Activated CD4-positive, alpha-beta T cell treated with anti-CD3 and anti-CD28 coated beads for 36 hours (primary cell): Measurements from ENCODE around the gene F8. TPM values are rescaled to one million over a fixed set of nuclear protein-coding genes. Genes with fewer than 3 reads are reported as not detected.

Experiments
- ATAC-seq: fragments of 200-7000 bp; cut with Tn5 transposase; one replicate; pipeline ENCODE4 v1.10.0; 2021; ENCODE audit warnings: mild to moderate bottlenecking, moderate library complexity
- CTCF ChIA-PET: fragments of 350-600 bp; sonication (Branson Sonifier 250); formaldehyde crosslinking; loops from one replicate; lab custom pipeline; 2021; ENCODE audit warnings: antibody characterized with exemption; lab: Charles Lee
- POLR2A ChIA-PET: fragments of 350-600 bp; sonication (Branson Sonifier 250); formaldehyde crosslinking; loops from one replicate; lab custom pipeline; 2021; ENCODE audit warnings: antibody characterized with exemption, inconsistent platforms; lab: Charles Lee
- DNase-seq: peaks from one replicate; pipeline ENCODE4 v3.0.0-alpha.2; 2020
- H3K27ac Mint-ChIP-seq: one replicate; pipeline ENCODE4 v1.8.0; 2021; ENCODE audit warnings: mixed read lengths
- H3K27me3 Mint-ChIP-seq: one replicate; pipeline ENCODE4 v1.8.0; 2021; ENCODE audit warnings: mixed read lengths
- H3K36me3 Mint-ChIP-seq: one replicate; pipeline ENCODE4 v1.8.0; 2021; ENCODE audit warnings: low read depth, mixed read lengths
- H3K4me1 Mint-ChIP-seq: one replicate; pipeline ENCODE4 v1.8.0; 2021; ENCODE audit warnings: mixed read lengths
- H3K4me3 Mint-ChIP-seq: one replicate; pipeline ENCODE4 v1.8.0; 2021; ENCODE audit warnings: mild to moderate bottlenecking, moderate library complexity, mixed read lengths
- H3K9me3 Mint-ChIP-seq: one replicate; pipeline ENCODE4 v1.8.0; 2021; ENCODE audit warnings: low read depth, mixed read lengths
- intact Hi-C, 2 experiments: fragments of 100-400 bp; cut with DNase I in 1 of 2; cut with micrococcal nuclease in 1 of 2; formaldehyde crosslinking; loops; one replicate each; pipeline versions ENCODE4 v1.14.2 to v1.15.1; 2022 to 2024; cut with DNase I, micrococcal nuclease
- total RNA-seq, 2 experiments: library from RNA; stranded (reverse); gene quantifications; one replicate each; pipeline ENCODE4 v1.2.3, GENCODE V29; 2021

F8 gene
- 1 to 10 TPM; 5.4 to 6.3 TPM for total RNA-seq

- Mint-ChIP-seq H3K4me1 (no peaks in the 10 kb centered on the region), H3K27me3 (no peaks in the 10 kb centered on the region), H3K27ac (no peak within 1 kb of the TSS), H3K9me3 (no peaks in the 10 kb centered on the region), H3K4me3 (no peak within 1 kb of the TSS), H3K36me3 (no peaks in the 10 kb centered on the region)
- CTCF ChIA-PET = no interaction called here
- DNase-seq (no peak), ATAC-seq (no peak)
- POLR2A ChIA-PET = no interaction called here
- intact Hi-C loops = loop anchor here in 1 of 2 experiments (10.0 kb wide), 1 partner anchor 218 kb away; the partner anchor contains the start of gene MPP1
Measured at GRCh38 chrX:155022585-155022984, at the start of gene F8. F8 (minus strand) TSS chrX:155022723; CDS start chrX:155022552, 171 bp downstream.

- ChIA-PET CTCF (interaction anchor here (1.2 kb wide), 1 partner anchor 15 kb away, joined by 6 read pairs; no protein-coding TSS in a partner anchor), POLR2A (no interaction called here)
- Mint-ChIP-seq H3K9me3 (no peaks in the 10 kb centered on the region), H3K36me3 (peaks cover 29% of the 10 kb centered on the region), H3K27ac (peak overlapping the region; percentile 93), H3K27me3 (no peaks in the 10 kb centered on the region), H3K4me1 (peaks cover 53% of the 10 kb centered on the region), H3K4me3 (peak overlapping the region; percentile 90)
- DNase-seq (no peak), ATAC-seq (no peak)
- intact Hi-C loops = loop anchor here (1.0 to 10.0 kb wide), 11 partner anchors 15 to 1599 kb away; partner anchors contain the start of genes VBP1 (in 2 of the 2), DKC1 (in 1 of the 2), FUNDC2 (in 1 of the 2) and HAUS7 (in 1 of the 2)
Measured at GRCh38 chrX:155071694-155072280, 49.3 kb upstream of the F8 start.

DNA sequence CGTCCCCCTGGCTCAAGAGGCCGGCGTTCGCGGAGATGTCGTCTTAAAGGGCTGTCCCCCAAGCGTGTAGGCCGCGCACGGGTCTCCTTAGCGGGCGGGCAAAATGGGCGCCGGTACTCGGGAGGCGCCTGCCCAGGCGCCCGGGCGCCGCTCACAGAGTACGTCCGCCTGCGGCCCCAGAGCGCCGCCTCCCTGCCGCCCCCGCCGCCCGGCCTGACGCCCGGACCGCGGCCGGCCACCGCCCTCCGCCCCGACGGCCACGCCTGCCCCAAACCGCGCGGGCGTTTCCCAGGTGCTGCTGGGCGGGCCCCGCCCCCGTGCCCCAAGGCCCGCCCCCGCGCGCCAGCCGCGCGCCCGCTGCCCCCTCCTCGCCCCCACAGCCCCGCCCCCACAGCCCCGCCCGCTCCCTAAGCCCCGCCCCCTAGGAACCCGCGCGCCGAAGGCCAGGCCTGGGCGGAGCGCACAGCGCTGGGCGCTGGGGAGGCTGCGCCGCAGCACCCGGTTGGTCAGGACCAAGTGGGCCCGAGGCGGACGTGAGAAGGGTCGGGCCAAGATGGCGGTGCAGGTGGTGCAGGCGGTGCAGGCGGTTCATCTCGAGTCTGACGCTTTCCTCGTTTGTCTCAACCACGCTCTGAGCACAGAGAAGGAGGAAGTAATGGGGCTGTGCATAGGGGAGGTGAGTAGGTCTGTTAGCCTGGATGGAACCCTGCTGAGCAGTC, 48.6 kb upstream of the F8 start, which contains the start of the genes BRCC3, CMC4 and MTCP1:
BRCC3 (plus strand) TSS at position 534 of the 719 bp plus-strand sequence; CDS start at position 554, 20 bp downstream.
CMC4 (minus strand) TSS at position 162 of the 719 bp plus-strand sequence. CDS start 7,113 bp downstream, outside the sequence.
MTCP1 (minus strand) TSS at position 162 of the 719 bp plus-strand sequence. CDS start 5,126 bp downstream, outside the sequence.
- Mint-ChIP-seq H3K27me3 (no peaks in the 10 kb centered on the region), H3K27ac (peak within 1 kb of the TSS; percentile 93), H3K4me1 (peaks cover 53% of the 10 kb centered on the region), H3K9me3 (no peaks in the 10 kb centered on the region), H3K4me3 (peak within 1 kb of the TSS; percentile 90), H3K36me3 (peaks cover 29% of the 10 kb centered on the region)
- intact Hi-C loops = loop anchor here (1.0 to 10.0 kb wide), 11 partner anchors 14 to 1599 kb away; partner anchors contain the start of genes VBP1 (in 2 of the 2), DKC1 (in 1 of the 2), FUNDC2 (in 1 of the 2) and HAUS7 (in 1 of the 2)
- ATAC-seq (peak; percentile 93), DNase-seq (peak; percentile 87)
- CTCF ChIA-PET = interaction anchor here (1.2 to 1.4 kb wide), 2 partner anchors 14 to 78 kb away, joined by 3 to 6 read pairs; no protein-coding TSS in a partner anchor
- POLR2A ChIA-PET = no interaction called here

- H3K9me3 Mint-ChIP-seq = no peaks in the 10 kb centered on the region
- CTCF ChIA-PET = interaction anchor here (0.6 to 1.4 kb wide), 3 partner anchors 14 to 698 kb away, joined by 3 to 6 read pairs (median 3); no protein-coding TSS in a partner anchor
- intact Hi-C loops = loop anchor here (2.0 to 10.0 kb wide), 7 partner anchors 14 to 1598 kb away; partner anchors contain the start of genes DKC1 (in 1 of the 2), FUNDC2 (in 1 of the 2), HAUS7 (in 1 of the 2) and RAB39B (in 1 of the 2)
- POLR2A ChIA-PET = no interaction called here
- no peaks in the 10 kb centered on the region for H3K27me3 Mint-ChIP-seq
- peak overlapping the region; percentile 81 for H3K4me3 Mint-ChIP-seq
- peak overlapping the region; percentile 87 for H3K27ac Mint-ChIP-seq
- peaks cover 53% of the 10 kb centered on the region for H3K4me1 Mint-ChIP-seq
- ATAC-seq = peak; percentile 3
- no peak for DNase-seq
- peaks cover 29% of the 10 kb centered on the region for H3K36me3 Mint-ChIP-seq
Measured at GRCh38 chrX:155070663-155070974, 48.1 kb upstream of the F8 start.

DNA sequence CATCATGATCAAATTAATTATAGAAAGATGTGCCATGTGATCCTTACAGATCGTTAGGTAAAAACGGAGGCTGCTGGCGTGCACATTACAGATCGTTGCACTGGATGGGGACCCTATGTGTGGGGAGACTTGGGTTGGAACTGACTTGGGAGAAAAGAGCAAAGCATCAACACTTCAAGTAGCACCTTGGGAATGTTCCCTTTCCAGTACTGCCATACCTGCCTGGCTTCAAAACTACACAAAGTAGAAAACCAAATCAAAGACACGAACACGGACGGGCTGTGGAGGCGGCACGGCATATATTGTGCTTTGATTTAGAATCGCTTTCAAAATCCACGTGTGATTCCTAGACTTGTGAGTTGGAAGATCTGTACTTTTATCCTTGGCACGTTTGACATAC, 47.5 kb upstream of the F8 start:
- peaks cover 53% of the 10 kb centered on the region for H3K4me1 Mint-ChIP-seq
- H3K4me3 Mint-ChIP-seq = peak overlapping the region; percentile 81
- DNase-seq (peak; percentile 8), ATAC-seq (no peak)
- peak overlapping the region; percentile 87 for H3K27ac Mint-ChIP-seq
- no peaks in the 10 kb centered on the region for H3K9me3 Mint-ChIP-seq
- H3K36me3 Mint-ChIP-seq = peaks cover 23% of the 10 kb centered on the region
- POLR2A ChIA-PET = no interaction called here
- CTCF ChIA-PET = interaction anchor here (0.6 to 1.4 kb wide), 4 partner anchors 13 to 697 kb away, joined by 3 to 6 read pairs (median 3); no protein-coding TSS in a partner anchor
- no peaks in the 10 kb centered on the region for H3K27me3 Mint-ChIP-seq
- intact Hi-C loops = loop anchor here (2.0 to 10.0 kb wide), 7 partner anchors 13 to 1598 kb away; partner anchors contain the start of genes DKC1 (in 1 of the 2), FUNDC2 (in 1 of the 2), HAUS7 (in 1 of the 2) and RAB39B (in 1 of the 2)

DNA sequence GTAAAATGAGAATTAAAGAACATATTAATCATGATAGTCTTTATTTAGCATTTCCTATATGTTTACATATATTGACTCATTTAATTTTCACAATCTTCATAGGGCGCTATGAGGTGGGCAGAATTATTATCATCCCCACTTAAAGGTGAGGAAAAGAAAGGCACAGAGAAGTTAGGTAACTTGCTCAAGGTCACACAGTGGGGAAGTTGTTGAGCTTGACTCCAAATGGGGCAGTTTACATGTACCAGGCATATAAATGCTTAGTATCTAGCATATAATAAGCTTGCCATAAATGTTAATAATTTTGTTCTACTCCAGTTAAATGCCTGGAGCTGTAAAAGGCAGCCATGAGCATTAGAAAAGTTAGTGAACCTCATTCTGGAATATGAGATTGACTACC, 46.9 kb upstream of the F8 start:
- POLR2A ChIA-PET = interaction anchor here (0.8 kb wide), 1 partner anchor 79 kb away, joined by 3 read pairs; no protein-coding TSS in a partner anchor
- ATAC-seq (no peak), DNase-seq (no peak)
- intact Hi-C loops = no loop called here
- Mint-ChIP-seq H3K36me3 (peaks cover 22% of the 10 kb centered on the region), H3K27ac (no peak overlapping the region), H3K27me3 (no peaks in the 10 kb centered on the region), H3K4me1 (peaks cover 52% of the 10 kb centered on the region), H3K4me3 (peak overlapping the region; percentile 81), H3K9me3 (no peaks in the 10 kb centered on the region)
- CTCF ChIA-PET = interaction anchor here (0.7 to 3.3 kb wide), 4 partner anchors 12 to 79 kb away, joined by 3 to 15 read pairs (median 4); no protein-coding TSS in a partner anchor

DNA sequence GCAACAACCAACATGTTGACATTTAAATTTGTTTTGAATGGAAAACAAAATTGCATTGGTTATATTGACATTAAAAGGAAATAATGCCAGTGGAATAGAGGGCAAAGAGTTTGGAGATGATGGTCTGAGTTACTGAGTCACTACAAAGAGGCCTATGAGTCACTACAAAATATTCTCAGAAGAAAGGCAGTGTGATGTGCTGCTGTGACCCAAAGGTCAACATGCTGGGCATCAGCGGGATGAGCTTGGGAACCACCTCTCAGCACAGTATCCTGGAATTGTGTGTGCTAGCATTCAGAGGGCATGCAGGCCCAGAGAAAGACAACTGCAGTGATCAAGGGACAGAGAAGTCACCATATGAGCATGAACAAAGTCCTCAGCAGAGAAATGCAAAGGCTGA, 45.6 kb upstream of the F8 start:
- POLR2A ChIA-PET = no interaction called here
- Mint-ChIP-seq H3K4me3 (no peak overlapping the region), H3K36me3 (peaks cover 11% of the 10 kb centered on the region), H3K9me3 (no peaks in the 10 kb centered on the region), H3K4me1 (peaks cover 41% of the 10 kb centered on the region), H3K27me3 (no peaks in the 10 kb centered on the region), H3K27ac (no peak overlapping the region)
- ATAC-seq (no peak), DNase-seq (no peak)
- CTCF ChIA-PET = interaction anchor here (3.3 kb wide), 1 partner anchor 10 kb away, joined by 15 read pairs; no protein-coding TSS in a partner anchor
- intact Hi-C loops = no loop called here

- Mint-ChIP-seq H3K4me1 (peaks cover 30% of the 10 kb centered on the region), H3K27ac (no peak overlapping the region), H3K36me3 (peaks cover 6% of the 10 kb centered on the region), H3K27me3 (no peaks in the 10 kb centered on the region), H3K9me3 (no peaks in the 10 kb centered on the region), H3K4me3 (no peak overlapping the region)
- ChIA-PET POLR2A (no interaction called here), CTCF (interaction anchor here (0.8 to 2.0 kb wide), 5 partner anchors 9 to 147 kb away, joined by 3 to 6 read pairs (median 3); no protein-coding TSS in a partner anchor)
- ATAC-seq = no peak
- no peak for DNase-seq
- intact Hi-C loops = no loop called here
Measured at GRCh38 chrX:155065035-155065734, 42.7 kb upstream of the F8 start.

DNA sequence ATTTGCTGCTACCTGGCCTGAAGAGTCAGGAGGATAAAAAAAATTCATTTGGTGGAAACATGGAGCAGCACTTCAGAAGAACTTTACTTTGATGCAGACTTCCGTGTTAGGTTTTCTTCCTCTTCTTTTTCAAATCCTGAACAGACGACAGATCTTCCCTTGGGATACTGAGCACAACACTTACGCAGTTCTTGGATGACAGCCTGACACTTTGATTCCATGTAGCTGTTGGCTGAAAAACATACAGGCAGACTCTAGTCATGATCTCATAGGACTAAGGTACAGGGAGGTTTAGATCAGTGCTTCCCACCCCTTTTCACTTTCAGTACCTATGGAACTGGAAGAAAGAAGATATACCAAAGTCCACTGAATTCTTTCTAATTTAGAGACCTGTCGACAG, 39.2 kb upstream of the F8 start:
- intact Hi-C loops = no loop called here
- Mint-ChIP-seq H3K36me3 (peaks cover 4% of the 10 kb centered on the region), H3K4me1 (peaks cover 19% of the 10 kb centered on the region), H3K9me3 (no peaks in the 10 kb centered on the region), H3K27me3 (no peaks in the 10 kb centered on the region), H3K27ac (no peak overlapping the region), H3K4me3 (no peak overlapping the region)
- ATAC-seq (no peak), DNase-seq (no peak)
- ChIA-PET POLR2A (no interaction called here), CTCF (interaction anchor here (0.8 to 1.4 kb wide), 2 partner anchors 12 to 73 kb away, joined by 3 to 5 read pairs; no protein-coding TSS in a partner anchor)
